NCI-H2227 treated with DMSO at 0.1 percent for 48 hours (cell line): ENCODE results near the gene PRRC2A.

Experiments used
- DNase-seq: peaks from one replicate; lab custom pipeline; 2025; lab: John Stamatoyannopoulos, UW

The PRRC2A gene

GRCh38 chr6:31620586-31621319 is at the start of gene PRRC2A:
TSS of gene PRRC2A (plus strand) at chr6:31620715. CDS start at chr6:31622790, 2,075 bp downstream.
- peak; percentile 81 for DNase-seq

DNA sequence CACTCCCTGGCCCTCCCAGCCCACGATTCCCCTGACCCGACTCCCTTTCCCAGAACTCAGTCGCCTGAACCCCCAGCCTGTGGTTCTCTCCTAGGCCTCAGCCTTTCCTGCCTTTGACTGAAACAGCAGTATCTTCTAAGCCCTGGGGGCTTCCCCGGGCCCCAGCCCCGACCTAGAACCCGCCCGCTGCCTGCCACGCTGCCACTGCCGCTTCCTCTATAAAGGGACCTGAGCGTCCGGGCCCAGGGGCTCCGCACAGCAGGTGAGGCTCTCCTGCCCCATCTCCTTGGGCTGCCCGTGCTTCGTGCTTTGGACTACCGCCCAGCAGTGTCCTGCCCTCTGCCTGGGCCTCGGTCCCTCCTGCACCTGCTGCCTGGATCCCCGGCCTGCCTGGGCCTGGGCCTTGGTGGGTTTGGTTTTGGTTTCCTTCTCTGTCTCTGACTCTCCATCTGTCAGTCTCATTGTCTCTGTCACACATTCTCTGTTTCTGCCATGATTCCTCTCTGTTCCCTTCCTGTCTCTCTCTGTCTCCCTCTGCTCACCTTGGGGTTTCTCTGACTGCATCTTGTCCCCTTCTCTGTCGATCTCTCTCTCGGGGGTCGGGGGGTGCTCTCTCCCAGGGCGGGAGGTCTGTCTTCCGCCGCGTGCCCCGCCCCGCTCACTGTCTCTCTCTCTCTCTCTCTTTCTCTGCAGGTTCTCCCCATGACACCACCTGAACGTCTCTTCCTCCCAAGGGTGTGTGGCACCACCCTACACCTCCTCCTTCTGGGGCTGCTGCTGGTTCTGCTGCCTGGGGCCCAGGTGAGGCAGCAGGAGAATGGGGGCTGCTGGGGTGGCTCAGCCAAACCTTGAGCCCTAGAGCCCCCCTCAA is 48.2 kb upstream of the PRRC2A start, which contains the start of gene LTA:
Gene LTA (plus strand): TSS at position 249 of the 871 bp plus-strand sequence. CDS start 454 bp downstream, at position 703.
- no peak for DNase-seq

DNA sequence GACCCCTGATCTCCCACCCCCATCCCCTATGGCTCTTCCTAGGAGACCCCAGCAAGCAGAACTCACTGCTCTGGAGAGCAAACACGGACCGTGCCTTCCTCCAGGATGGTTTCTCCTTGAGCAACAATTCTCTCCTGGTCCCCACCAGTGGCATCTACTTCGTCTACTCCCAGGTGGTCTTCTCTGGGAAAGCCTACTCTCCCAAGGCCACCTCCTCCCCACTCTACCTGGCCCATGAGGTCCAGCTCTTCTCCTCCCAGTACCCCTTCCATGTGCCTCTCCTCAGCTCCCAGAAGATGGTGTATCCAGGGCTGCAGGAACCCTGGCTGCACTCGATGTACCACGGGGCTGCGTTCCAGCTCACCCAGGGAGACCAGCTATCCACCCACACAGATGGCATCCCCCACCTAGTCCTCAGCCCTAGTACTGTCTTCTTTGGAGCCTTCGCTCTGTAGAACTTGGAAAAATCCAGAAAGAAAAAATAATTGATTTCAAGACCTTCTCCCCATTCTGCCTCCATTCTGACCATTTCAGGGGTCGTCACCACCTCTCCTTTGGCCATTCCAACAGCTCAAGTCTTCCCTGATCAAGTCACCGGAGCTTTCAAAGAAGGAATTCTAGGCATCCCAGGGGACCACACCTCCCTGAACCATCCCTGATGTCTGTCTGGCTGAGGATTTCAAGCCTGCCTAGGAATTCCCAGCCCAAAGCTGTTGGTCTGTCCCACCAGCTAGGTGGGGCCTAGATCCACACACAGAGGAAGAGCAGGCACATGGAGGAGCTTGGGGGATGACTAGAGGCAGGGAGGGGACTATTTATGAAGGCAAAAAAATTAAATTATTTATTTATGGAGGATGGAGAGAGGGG is 47.0 kb upstream of the PRRC2A start:
- DNase-seq = no peak

DNA sequence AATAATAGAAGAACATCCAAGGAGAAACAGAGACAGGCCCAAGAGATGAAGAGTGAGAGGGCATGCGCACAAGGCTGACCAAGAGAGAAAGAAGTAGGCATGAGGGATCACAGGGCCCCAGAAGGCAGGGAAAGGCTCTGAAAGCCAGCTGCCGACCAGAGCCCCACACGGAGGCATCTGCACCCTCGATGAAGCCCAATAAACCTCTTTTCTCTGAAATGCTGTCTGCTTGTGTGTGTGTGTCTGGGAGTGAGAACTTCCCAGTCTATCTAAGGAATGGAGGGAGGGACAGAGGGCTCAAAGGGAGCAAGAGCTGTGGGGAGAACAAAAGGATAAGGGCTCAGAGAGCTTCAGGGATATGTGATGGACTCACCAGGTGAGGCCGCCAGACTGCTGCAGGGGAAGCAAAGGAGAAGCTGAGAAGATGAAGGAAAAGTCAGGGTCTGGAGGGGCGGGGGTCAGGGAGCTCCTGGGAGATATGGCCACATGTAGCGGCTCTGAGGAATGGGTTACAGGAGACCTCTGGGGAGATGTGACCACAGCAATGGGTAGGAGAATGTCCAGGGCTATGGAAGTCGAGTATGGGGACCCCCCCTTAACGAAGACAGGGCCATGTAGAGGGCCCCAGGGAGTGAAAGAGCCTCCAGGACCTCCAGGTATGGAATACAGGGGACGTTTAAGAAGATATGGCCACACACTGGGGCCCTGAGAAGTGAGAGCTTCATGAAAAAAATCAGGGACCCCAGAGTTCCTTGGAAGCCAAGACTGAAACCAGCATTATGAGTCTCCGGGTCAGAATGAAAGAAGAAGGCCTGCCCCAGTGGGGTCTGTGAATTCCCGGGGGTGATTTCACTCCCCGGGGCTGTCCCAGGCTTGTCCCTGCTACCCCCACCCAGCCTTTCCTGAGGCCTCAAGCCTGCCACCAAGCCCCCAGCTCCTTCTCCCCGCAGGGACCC is 46.1 kb upstream of the PRRC2A start:
- no peak for DNase-seq

DNA sequence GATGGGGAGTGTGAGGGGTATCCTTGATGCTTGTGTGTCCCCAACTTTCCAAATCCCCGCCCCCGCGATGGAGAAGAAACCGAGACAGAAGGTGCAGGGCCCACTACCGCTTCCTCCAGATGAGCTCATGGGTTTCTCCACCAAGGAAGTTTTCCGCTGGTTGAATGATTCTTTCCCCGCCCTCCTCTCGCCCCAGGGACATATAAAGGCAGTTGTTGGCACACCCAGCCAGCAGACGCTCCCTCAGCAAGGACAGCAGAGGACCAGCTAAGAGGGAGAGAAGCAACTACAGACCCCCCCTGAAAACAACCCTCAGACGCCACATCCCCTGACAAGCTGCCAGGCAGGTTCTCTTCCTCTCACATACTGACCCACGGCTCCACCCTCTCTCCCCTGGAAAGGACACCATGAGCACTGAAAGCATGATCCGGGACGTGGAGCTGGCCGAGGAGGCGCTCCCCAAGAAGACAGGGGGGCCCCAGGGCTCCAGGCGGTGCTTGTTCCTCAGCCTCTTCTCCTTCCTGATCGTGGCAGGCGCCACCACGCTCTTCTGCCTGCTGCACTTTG is 45.1 kb upstream of the PRRC2A start, which contains the start of gene TNF:
Gene TNF (plus strand): TSS at position 231 of the 567 bp plus-strand sequence. CDS start 177 bp downstream, at position 408.
- DNase-seq = no peak

GRCh38 chr6:31575952-31576685 is 44.4 kb upstream of the PRRC2A start:
- no peak for DNase-seq

DNA sequence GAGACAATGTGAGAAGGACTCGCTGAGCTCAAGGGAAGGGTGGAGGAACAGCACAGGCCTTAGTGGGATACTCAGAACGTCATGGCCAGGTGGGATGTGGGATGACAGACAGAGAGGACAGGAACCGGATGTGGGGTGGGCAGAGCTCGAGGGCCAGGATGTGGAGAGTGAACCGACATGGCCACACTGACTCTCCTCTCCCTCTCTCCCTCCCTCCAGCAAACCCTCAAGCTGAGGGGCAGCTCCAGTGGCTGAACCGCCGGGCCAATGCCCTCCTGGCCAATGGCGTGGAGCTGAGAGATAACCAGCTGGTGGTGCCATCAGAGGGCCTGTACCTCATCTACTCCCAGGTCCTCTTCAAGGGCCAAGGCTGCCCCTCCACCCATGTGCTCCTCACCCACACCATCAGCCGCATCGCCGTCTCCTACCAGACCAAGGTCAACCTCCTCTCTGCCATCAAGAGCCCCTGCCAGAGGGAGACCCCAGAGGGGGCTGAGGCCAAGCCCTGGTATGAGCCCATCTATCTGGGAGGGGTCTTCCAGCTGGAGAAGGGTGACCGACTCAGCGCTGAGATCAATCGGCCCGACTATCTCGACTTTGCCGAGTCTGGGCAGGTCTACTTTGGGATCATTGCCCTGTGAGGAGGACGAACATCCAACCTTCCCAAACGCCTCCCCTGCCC is 43.5 kb upstream of the PRRC2A start:
- DNase-seq = no peak

DNA sequence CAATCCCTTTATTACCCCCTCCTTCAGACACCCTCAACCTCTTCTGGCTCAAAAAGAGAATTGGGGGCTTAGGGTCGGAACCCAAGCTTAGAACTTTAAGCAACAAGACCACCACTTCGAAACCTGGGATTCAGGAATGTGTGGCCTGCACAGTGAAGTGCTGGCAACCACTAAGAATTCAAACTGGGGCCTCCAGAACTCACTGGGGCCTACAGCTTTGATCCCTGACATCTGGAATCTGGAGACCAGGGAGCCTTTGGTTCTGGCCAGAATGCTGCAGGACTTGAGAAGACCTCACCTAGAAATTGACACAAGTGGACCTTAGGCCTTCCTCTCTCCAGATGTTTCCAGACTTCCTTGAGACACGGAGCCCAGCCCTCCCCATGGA is 42.9 kb upstream of the PRRC2A start:
- no peak for DNase-seq

GRCh38 chr6:31578184-31579118 is 42.1 kb upstream of the PRRC2A start:
- no peak for DNase-seq

- DNase-seq = no peak
Measured at GRCh38 chr6:31579119-31579505, 41.4 kb upstream of the PRRC2A start.

GRCh38 chr6:31579546-31580437 is 40.7 kb upstream of the PRRC2A start:
- no peak for DNase-seq

DNA sequence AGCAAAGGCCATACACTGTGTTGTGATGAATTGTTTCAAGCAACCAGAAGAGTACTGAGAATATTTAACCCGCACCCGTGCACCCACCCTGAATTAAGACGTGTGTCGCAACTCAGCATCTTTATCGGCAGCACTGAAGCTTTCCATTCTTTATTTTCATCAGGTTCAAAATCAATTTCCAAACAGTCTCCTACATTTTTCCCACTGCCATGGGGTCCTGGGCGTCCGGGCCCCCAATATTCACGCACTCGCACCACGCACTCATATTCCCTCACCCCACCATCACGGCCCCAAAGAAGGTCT is 40.1 kb upstream of the PRRC2A start:
- DNase-seq = no peak

DNA sequence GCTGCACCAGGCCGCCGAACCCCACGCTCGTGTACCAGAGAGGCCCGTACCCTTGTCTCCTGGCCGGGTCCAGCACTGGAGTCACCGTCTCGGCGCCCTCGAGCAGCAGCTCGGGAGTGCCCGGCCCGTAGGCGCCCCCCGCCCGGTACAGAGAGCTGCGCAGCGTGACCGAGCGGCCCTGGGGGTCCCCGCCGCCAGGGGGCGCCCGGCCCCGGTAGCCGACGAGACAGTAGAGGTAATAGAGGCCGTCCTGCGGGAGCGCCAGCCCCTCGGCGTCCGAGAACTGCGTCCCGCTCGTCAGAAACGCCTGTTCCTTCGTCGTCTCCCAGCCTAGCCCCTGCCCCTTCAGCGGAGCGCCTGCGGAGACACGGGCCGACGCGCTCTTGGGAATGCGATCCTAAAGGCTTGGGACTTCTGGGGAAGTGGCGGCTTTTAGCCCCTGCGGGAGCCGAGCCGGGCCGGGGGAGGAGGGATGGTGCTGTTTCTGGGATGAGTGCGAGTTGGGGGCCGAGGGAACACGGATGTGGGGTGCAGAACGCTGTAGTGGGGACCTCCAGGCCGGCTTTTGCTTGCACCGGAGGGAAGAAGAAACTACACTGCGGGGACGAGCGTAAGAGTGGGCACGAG is 39.6 kb upstream of the PRRC2A start:
- DNase-seq = peak; percentile 94

GRCh38 chr6:31581434-31582229 is 38.9 kb upstream of the PRRC2A start:
- no peak for DNase-seq

DNA sequence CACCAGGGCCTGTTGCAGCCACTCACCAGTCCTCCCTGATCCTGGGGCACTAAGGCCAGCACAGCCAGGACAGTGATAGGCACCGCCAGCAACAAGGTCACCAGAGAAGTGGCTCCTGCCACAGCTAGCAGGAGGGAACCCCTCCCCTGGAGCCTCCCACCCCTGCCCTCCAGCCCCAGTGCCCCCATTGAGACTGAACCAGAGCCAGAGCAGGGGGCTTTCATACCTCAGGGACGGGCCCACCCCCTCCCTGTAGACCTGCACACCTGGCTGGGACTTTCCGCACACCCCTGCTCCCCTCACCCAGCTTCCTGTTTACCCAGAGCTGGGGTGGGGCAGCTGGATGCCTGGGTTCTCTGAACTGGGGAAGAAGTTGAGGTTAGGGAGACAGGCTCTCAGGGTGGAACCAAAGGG is 38.3 kb upstream of the PRRC2A start, which contains the start of gene LTB:
Gene LTB (minus strand): TSS at position 195 of the 414 bp plus-strand sequence. CDS start 7 bp downstream, at position 188.
- no peak for DNase-seq

GRCh38 chr6:31585491-31585890 is 35.0 kb upstream of the PRRC2A start:
- no peak for DNase-seq
